Osteocyte (in vitro differentiated cells): Measurements from ENCODE around the gene G0S2. TPM values are rescaled to one million over a fixed set of nuclear protein-coding genes. Genes with fewer than 3 reads are reported as not detected.

Experiments used
- DNase-seq: peaks from one replicate; pipeline ENCODE4 v3.0.0; 2021; ENCODE audit warnings: mixed read lengths; ENCODE audit not compliant: unreplicated experiment; ENCODE audit errors: extremely low spot score
- H3K27ac Mint-ChIP-seq: one replicate; pipeline ENCODE4 v1.8.0; 2021; ENCODE audit warnings: mild to moderate bottlenecking, mixed read lengths; ENCODE audit not compliant: unreplicated experiment
- H3K27me3 Mint-ChIP-seq: one replicate; pipeline ENCODE4 v1.8.0; 2021; ENCODE audit warnings: mixed read lengths; ENCODE audit not compliant: unreplicated experiment
- H3K36me3 Mint-ChIP-seq: one replicate; pipeline ENCODE4 v1.8.0; 2021; ENCODE audit warnings: mixed read lengths; ENCODE audit not compliant: unreplicated experiment
- H3K4me1 Mint-ChIP-seq: one replicate; pipeline ENCODE4 v1.8.0; 2021; ENCODE audit warnings: mixed read lengths; ENCODE audit not compliant: unreplicated experiment
- H3K4me3 Mint-ChIP-seq: one replicate; pipeline ENCODE4 v1.8.0; 2021; ENCODE audit warnings: mild to moderate bottlenecking, moderate library complexity, mixed read lengths; ENCODE audit not compliant: unreplicated experiment
- H3K9me3 Mint-ChIP-seq: one replicate; pipeline ENCODE4 v1.8.0; 2021; ENCODE audit warnings: mixed read lengths; ENCODE audit not compliant: unreplicated experiment
- total RNA-seq: library from RNA; stranded (reverse); gene quantifications from 2 replicates; pipeline ENCODE4 v1.2.1, GENCODE V29; 2021
- TF ChIP-seq, protein P1 (sequence below): fragments of 200-600 bp; sonication (generic); IDR thresholded peaks from 2 replicates; pipeline ENCODE4 v1.5.0; 2021; ENCODE audit warnings: antibody characterized with exemption, mild to moderate bottlenecking, moderate library complexity

The G0S2 gene
- total RNA-seq, 1 donor from 2014 or later: 0.40 TPM

DNA sequence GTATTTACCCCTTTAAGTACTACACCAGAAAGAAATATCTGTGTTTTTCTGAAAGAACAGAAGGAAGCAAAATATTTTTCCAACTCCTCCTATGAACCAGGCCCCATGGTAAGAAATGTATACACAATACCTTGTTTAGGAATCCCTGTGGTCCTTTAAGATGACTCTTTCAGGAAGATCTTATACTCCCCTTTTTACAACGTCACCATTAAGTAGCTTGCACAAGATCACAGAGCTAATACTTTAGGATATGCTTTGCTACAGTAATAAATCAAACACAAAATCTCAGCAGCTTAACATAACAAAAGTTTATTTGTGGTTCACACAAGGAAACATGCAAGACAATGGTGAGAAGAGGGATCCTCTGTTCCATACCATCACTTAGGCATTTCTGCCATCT lies 14.1 kb upstream of the G0S2 start:
- H3K36me3 Mint-ChIP-seq: no peaks in the 10 kb centered on the region
- no peaks in the 10 kb centered on the region for H3K9me3 Mint-ChIP-seq
- TF ChIP-seq, protein P1, sequence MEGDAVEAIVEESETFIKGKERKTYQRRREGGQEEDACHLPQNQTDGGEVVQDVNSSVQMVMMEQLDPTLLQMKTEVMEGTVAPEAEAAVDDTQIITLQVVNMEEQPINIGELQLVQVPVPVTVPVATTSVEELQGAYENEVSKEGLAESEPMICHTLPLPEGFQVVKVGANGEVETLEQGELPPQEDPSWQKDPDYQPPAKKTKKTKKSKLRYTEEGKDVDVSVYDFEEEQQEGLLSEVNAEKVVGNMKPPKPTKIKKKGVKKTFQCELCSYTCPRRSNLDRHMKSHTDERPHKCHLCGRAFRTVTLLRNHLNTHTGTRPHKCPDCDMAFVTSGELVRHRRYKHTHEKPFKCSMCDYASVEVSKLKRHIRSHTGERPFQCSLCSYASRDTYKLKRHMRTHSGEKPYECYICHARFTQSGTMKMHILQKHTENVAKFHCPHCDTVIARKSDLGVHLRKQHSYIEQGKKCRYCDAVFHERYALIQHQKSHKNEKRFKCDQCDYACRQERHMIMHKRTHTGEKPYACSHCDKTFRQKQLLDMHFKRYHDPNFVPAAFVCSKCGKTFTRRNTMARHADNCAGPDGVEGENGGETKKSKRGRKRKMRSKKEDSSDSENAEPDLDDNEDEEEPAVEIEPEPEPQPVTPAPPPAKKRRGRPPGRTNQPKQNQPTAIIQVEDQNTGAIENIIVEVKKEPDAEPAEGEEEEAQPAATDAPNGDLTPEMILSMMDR: no peak
- H3K4me1 Mint-ChIP-seq: no peaks in the 10 kb centered on the region
- DNase-seq: no peak
- no peak overlapping the region for H3K27ac Mint-ChIP-seq
- peaks cover 50% of the 10 kb centered on the region for H3K27me3 Mint-ChIP-seq
- no peak overlapping the region for H3K4me3 Mint-ChIP-seq

DNA sequence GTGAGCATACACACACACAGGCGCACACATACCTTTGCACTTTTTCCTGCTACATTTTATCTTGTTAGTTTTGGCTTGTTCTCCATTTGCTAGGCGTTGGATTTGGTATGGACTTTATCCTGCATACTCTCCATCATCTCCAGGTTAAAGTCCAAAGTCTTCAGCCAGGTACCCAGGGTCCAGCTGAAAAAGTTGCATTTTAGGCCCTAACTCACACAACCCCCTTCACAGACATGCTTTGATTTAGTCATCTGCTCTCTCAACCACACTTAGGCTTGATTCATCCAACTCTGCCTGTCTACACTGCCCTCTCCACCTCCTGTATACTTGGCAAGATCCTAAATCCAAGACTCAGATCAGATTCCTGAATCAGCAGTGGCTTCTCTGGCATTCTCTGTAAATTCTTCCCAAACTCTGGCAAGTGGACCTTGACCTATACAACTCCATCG lies 12.3 kb upstream of the G0S2 start:
- Mint-ChIP-seq H3K27me3 (peaks cover 46% of the 10 kb centered on the region), H3K4me1 (no peaks in the 10 kb centered on the region), H3K4me3 (no peak overlapping the region), H3K9me3 (no peaks in the 10 kb centered on the region), H3K27ac (no peak overlapping the region), H3K36me3 (no peaks in the 10 kb centered on the region)
- TF ChIP-seq, protein P1: no peak
- no peak for DNase-seq

- no peak for DNase-seq
- peaks cover 46% of the 10 kb centered on the region for H3K27me3 Mint-ChIP-seq
- H3K4me3 Mint-ChIP-seq: no peak overlapping the region
- TF ChIP-seq, protein P1: no peak
- H3K4me1 Mint-ChIP-seq: no peaks in the 10 kb centered on the region
- no peak overlapping the region for H3K27ac Mint-ChIP-seq
- no peaks in the 10 kb centered on the region for H3K36me3 Mint-ChIP-seq
- no peaks in the 10 kb centered on the region for H3K9me3 Mint-ChIP-seq
Measured at GRCh38 chr1:209667103-209667502, 8.1 kb upstream of the G0S2 start.

- peaks cover 47% of the 10 kb centered on the region for H3K27me3 Mint-ChIP-seq
- no peaks in the 10 kb centered on the region for H3K4me1 Mint-ChIP-seq
- H3K27ac Mint-ChIP-seq: no peak overlapping the region
- H3K36me3 Mint-ChIP-seq: no peaks in the 10 kb centered on the region
- H3K9me3 Mint-ChIP-seq: no peaks in the 10 kb centered on the region
- TF ChIP-seq, protein P1: no peak
- no peak overlapping the region for H3K4me3 Mint-ChIP-seq
- DNase-seq: no peak
Measured at GRCh38 chr1:209667708-209668107, 7.5 kb upstream of the G0S2 start.

DNA sequence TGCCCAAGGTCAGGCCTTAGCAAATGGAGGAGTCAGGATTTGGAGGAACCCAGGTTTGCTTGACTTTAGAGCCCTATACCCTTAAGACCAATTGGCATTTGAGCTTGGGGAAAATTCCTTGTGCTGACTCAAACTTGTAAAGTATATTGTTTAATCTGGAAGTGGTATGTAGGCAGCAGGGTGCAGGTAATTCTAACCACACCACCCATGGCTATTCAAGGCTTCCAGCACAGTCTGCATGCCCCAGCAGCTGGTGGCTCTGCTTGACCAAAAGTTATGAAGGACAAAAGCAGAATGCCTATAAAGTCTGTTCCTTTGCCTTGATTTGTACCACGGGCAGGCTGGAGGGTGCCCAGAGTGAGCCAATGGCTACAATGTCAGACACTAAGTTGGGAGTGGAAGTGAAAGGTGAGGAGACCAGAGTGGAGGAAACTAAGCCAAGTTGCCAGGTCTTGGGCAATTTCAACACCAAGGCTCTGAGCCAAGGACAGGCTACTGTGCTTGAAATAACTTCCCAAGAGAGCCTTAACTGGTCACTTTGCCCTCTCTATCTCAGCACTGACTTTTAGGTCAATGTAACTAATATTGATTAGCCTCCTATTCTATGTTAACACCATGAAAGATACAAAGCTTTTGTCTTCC lies 4.7 kb upstream of the G0S2 start:
- Mint-ChIP-seq H3K36me3 (no peaks in the 10 kb centered on the region), H3K9me3 (no peaks in the 10 kb centered on the region), H3K27ac (no peak overlapping the region), H3K4me3 (no peak overlapping the region), H3K4me1 (peaks cover 10% of the 10 kb centered on the region), H3K27me3 (peaks cover 58% of the 10 kb centered on the region)
- TF ChIP-seq, protein P1: no peak
- no peak for DNase-seq
